Esophagus muscularis mucosa (tissue), 4 donors: ENCODE data around the gene SLC25A23. TPM values are rescaled to one million over a fixed set of nuclear protein-coding genes. Genes with fewer than 3 reads are reported as not detected.

Experiments
- DNase-seq: peaks from one replicate; pipeline ENCODE4 v3.0.0-alpha.2; 2017; ENCODE audit errors: extremely low spot score
- H3K27ac ChIP-seq, 4 donors: fragments of 200-600 bp; sonication (generic); replicated peaks in 1 of 4; 1 replicate in 3 of 4; 2 replicates in 1 of 4; pipeline ENCODE4 v1.5.1; 2016 to 2019; ENCODE audit warnings: mild to moderate bottlenecking in 1 of 4
- H3K27me3 ChIP-seq, 4 donors: fragments of 200-600 bp; sonication (generic); one replicate each; pipeline versions ENCODE4 v1.5.1 to v1.6.0; 2016 to 2019
- H3K36me3 ChIP-seq, 4 donors: fragments of 200-600 bp; sonication (generic); one replicate each; pipeline ENCODE4 v1.5.1; 2016 to 2019
- H3K4me1 ChIP-seq, 4 donors: fragments of 200-600 bp; sonication (generic); one replicate each; pipeline ENCODE4 v1.5.1; 2016 to 2019
- H3K4me3 ChIP-seq, 4 donors: fragments of 200-600 bp; sonication (generic); 1 replicate in 2 of 4; 2 replicates in 2 of 4; pipeline ENCODE4 v1.5.1; 2016 to 2019; ENCODE audit warnings: mild to moderate bottlenecking in 4 of 4, moderate library complexity in 1 of 4
- H3K9me3 ChIP-seq, 4 donors: fragments of 200-600 bp; sonication (generic); 1 replicate in 3 of 4; 2 replicates in 1 of 4; pipeline ENCODE4 v1.5.1; 2016 to 2019
- EP300 ChIP-seq: sonication (generic); formaldehyde crosslinking; IDR thresholded peaks from one replicate; pipeline ENCODE4 v1.6.1; 2017; ENCODE audit warnings: antibody characterized with exemption
- POLR2A ChIP-seq: fragments of 450-650 bp; IDR thresholded peaks from one replicate; pipeline ENCODE4 v1.6.1; 2017; ENCODE audit warnings: antibody characterized with exemption, moderate library complexity, mild to moderate bottlenecking, low read depth
- POLR2AphosphoS5 ChIP-seq, 2 donors: sonication (generic); formaldehyde crosslinking; IDR thresholded peaks; one replicate each; pipeline ENCODE4 v1.6.1; 2017; ENCODE audit warnings: antibody characterized with exemption in 2 of 2
- WGBS: methylation state at CpG from one replicate; pipeline ENCODE4 v1.1.5; 2018; 5-methylcytosine and 5-hydroxymethylcytosine counted together
- intact Hi-C: fragments of 100-400 bp; cut with DNase I; formaldehyde crosslinking; loops from one replicate; pipeline ENCODE4 v1.15.1; 2023
- total RNA-seq, 4 donors: library from RNA; depleted of rRNA; stranded (reverse); fragments of >200 nt; gene quantifications; one replicate each; pipeline versions ENCODE4 v1.1.0 to v1.2.1, GENCODE V29; 2016
- TF ChIP-seq, protein P1 (sequence below), 3 experiments: fragments of 200-600 bp in 2 of 3; fragments of 450-650 bp in 1 of 3; sonication (generic) in 2 of 3; IDR thresholded peaks; one replicate each; pipeline ENCODE4 v1.5.1; 2017 to 2019; ENCODE audit warnings: antibody characterized with exemption in 3 of 3, mild to moderate bottlenecking in 2 of 3, moderate library complexity in 1 of 3

The SLC25A23 gene
- total RNA-seq, 4 donors from 2014 or later, result 215 to 412 (median 315) TPM

GRCh38 chr19:6423499-6424194, 35.9 kb downstream of the SLC25A23 start:
- intact Hi-C loops, result no loop called here
- no peaks in the 10 kb centered on the region for H3K27me3 ChIP-seq
- peaks cover 28 to 48% (median 42%) of the 10 kb centered on the region in 4 donors for H3K4me1 ChIP-seq
- H3K27ac ChIP-seq, result peak overlapping the region; percentile 76 to 80 (median 79)
- TF ChIP-seq POLR2A (no peak), EP300 (no peak), POLR2AphosphoS5 (IDR thresholded peaks at IDR 0.05) (no peak)
- TF ChIP-seq, protein P1, sequence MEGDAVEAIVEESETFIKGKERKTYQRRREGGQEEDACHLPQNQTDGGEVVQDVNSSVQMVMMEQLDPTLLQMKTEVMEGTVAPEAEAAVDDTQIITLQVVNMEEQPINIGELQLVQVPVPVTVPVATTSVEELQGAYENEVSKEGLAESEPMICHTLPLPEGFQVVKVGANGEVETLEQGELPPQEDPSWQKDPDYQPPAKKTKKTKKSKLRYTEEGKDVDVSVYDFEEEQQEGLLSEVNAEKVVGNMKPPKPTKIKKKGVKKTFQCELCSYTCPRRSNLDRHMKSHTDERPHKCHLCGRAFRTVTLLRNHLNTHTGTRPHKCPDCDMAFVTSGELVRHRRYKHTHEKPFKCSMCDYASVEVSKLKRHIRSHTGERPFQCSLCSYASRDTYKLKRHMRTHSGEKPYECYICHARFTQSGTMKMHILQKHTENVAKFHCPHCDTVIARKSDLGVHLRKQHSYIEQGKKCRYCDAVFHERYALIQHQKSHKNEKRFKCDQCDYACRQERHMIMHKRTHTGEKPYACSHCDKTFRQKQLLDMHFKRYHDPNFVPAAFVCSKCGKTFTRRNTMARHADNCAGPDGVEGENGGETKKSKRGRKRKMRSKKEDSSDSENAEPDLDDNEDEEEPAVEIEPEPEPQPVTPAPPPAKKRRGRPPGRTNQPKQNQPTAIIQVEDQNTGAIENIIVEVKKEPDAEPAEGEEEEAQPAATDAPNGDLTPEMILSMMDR (IDR thresholded peaks at IDR 0.05), result no peak
- 3% methylated on average over 15 of the region's 20 CpGs for WGBS
- H3K4me3 ChIP-seq, result peak overlapping the region; percentile 76 to 87 (median 84)
- no peaks in the 10 kb centered on the region for H3K9me3 ChIP-seq
- DNase-seq, result no peak
- H3K36me3 ChIP-seq, result peaks cover 15 to 40% (median 35%) of the 10 kb centered on the region in 4 donors

GRCh38 chr19:6421075-6422014, 38.2 kb downstream of the SLC25A23 start:
- H3K36me3 ChIP-seq, result peaks cover 37 to 63% (median 58%) of the 10 kb centered on the region in 4 donors
- H3K4me3 ChIP-seq, result no peak overlapping the region
- no peak for DNase-seq
- WGBS, result 74% methylated on average over 6 of the region's 20 CpGs
- peaks cover 28 to 55% (median 47%) of the 10 kb centered on the region in 4 donors for H3K4me1 ChIP-seq
- no peak for TF ChIP-seq POLR2A
- TF ChIP-seq, protein P1 (IDR thresholded peaks at IDR 0.05), result no peak
- no peak for TF ChIP-seq POLR2AphosphoS5 (IDR thresholded peaks at IDR 0.05)
- TF ChIP-seq EP300, result no peak
- intact Hi-C loops, result no loop called here
- peak overlapping the region in 1 of 4 donors; percentile 2 for H3K27ac ChIP-seq
- no peaks in the 10 kb centered on the region for H3K27me3 ChIP-seq
- no peaks in the 10 kb centered on the region for H3K9me3 ChIP-seq

DNA sequence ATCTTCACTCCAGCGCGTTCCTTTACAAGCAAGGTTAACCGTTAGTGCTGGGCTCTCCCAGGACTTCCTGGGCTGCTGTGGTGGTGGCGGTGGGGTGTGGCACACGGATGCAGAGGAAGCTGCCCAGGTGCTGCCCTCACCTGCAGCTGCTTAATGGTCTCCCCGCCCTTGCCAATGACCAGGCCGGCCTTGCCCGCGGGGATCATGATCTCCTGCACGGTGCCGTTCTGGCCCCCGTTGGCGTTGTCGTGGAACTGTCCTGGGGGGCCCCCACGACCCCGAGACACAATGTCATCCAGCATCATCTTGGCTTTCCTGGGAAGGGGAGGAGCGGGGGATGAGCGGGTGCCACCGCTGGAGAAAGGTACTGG, 41.0 kb downstream of the SLC25A23 start:
- no peaks in the 10 kb centered on the region for H3K27me3 ChIP-seq
- TF ChIP-seq, protein P1 (IDR thresholded peaks at IDR 0.05), result no peak
- TF ChIP-seq EP300 (no peak), POLR2AphosphoS5 (IDR thresholded peaks at IDR 0.05) (no peak), POLR2A (no peak)
- H3K4me3 ChIP-seq, result no peak overlapping the region
- H3K27ac ChIP-seq, result no peak overlapping the region
- 88% methylated on average over 10 of the region's 19 CpGs for WGBS
- peaks cover 60 to 90% (median 85%) of the 10 kb centered on the region in 4 donors for H3K36me3 ChIP-seq
- no peaks in the 10 kb centered on the region for H3K9me3 ChIP-seq
- no peak for DNase-seq
- H3K4me1 ChIP-seq, result peaks cover 22 to 56% (median 45%) of the 10 kb centered on the region in 4 donors
- intact Hi-C loops, result no loop called here

GRCh38 chr19:6417713-6418561, 41.7 kb downstream of the SLC25A23 start:
- Histone ChIP-seq H3K27ac (peak overlapping the region in 1 of 4 donors; percentile 9), H3K4me1 (peaks cover 16 to 56% (median 39%) of the 10 kb centered on the region in 4 donors), H3K27me3 (no peaks in the 10 kb centered on the region), H3K36me3 (peaks cover 60 to 90% (median 86%) of the 10 kb centered on the region in 4 donors), H3K4me3 (no peak overlapping the region), H3K9me3 (no peaks in the 10 kb centered on the region)
- DNase-seq, result no peak
- WGBS, result 65% methylated on average over 25 of the region's 33 CpGs
- TF ChIP-seq, protein P1 (IDR thresholded peaks at IDR 0.05), result peak; percentile 35 to 59 (median 46)
- TF ChIP-seq POLR2A, result no peak
- intact Hi-C loops, result no loop called here
